OCI-LY7 (cell line): ENCODE data around the gene ARL13B. TPM values are rescaled to one million over a fixed set of nuclear protein-coding genes. Genes with fewer than 3 reads are reported as not detected.

Experiments used
- BruUV-seq: library from RNA; stranded (reverse); fragments of 400-500 nt; replicated peaks from 2 replicates; lab custom pipeline; 2021; lab: Mats Ljungman, UMichigan
- CTCF ChIA-PET: fragments of 300-600 bp; sonication (Branson Sonifier 250); formaldehyde crosslinking; loops from one replicate; lab custom pipeline; 2022; ENCODE audit warnings: antibody characterized with exemption; ENCODE audit not compliant: unreplicated experiment; lab: Charles Lee
- POLR2A ChIA-PET: fragments of 300-600 bp; sonication (Branson Sonifier 250); formaldehyde crosslinking; loops from one replicate; lab custom pipeline; 2022; ENCODE audit warnings: antibody characterized with exemption; lab: Charles Lee
- DNase-seq: peaks from one replicate; pipeline ENCODE4 v3.0.0-alpha.2; 2015; ENCODE audit warnings: low spot score
- H2AFZ ChIP-seq: fragments of 200-600 bp; sonication (generic), shearing (Covaris generic); 2 replicates; pipeline ENCODE4 v1.6.1; 2014; ENCODE audit warnings: mild to moderate bottlenecking, antibody characterized with exemption, low read length, moderate library complexity
- H3K27ac ChIP-seq: fragments of 200-600 bp; sonication (generic); 2 replicates; pipeline ENCODE4 v1.5.1; 2014; ENCODE audit warnings: mixed run types, low read depth, mild to moderate bottlenecking, moderate library complexity, low read length, inconsistent platforms; ENCODE audit not compliant: poor library complexity, severe bottlenecking
- H3K36me3 ChIP-seq: fragments of 200-600 bp; sonication (generic); 2 replicates; pipeline ENCODE4 v1.6.1; 2014; ENCODE audit warnings: mild to moderate bottlenecking, antibody characterized with exemption, low read length, moderate library complexity, mixed read lengths; ENCODE audit not compliant: insufficient read depth
- H3K4me1 ChIP-seq: fragments of 200-600 bp; sonication (generic); 2 replicates; pipeline ENCODE4 v1.5.1; 2014; ENCODE audit warnings: mild to moderate bottlenecking, low read length; ENCODE audit not compliant: insufficient read depth, poor library complexity, severe bottlenecking
- H3K4me2 ChIP-seq: fragments of 200-600 bp; sonication (generic); 2 replicates; pipeline ENCODE4 v1.6.1; 2014; ENCODE audit warnings: mild to moderate bottlenecking, low read length
- H3K4me3 ChIP-seq: fragments of 200-600 bp; sonication (generic); 2 replicates; pipeline ENCODE4 v1.5.1; 2014; ENCODE audit warnings: mild to moderate bottlenecking, low read depth, low read length; ENCODE audit not compliant: poor library complexity, severe bottlenecking
- H3K79me2 ChIP-seq: fragments of 200-600 bp; sonication (generic); 2 replicates; pipeline ENCODE4 v1.6.1; 2016; ENCODE audit warnings: low read depth, mild to moderate bottlenecking, low read length, moderate library complexity, mixed read lengths; ENCODE audit not compliant: insufficient read depth
- H3K9me2 ChIP-seq: fragments of 200-600 bp; sonication (generic); 2 replicates; pipeline ENCODE4 v1.6.1; 2016; ENCODE audit warnings: mild to moderate bottlenecking, low read length, mixed read lengths; ENCODE audit not compliant: insufficient read depth
- H3K9me3 ChIP-seq: fragments of 200-600 bp; sonication (generic); 2 replicates; pipeline ENCODE4 v1.6.1; 2014; ENCODE audit warnings: mild to moderate bottlenecking, mixed run types, low read length, mixed read lengths
- H4K20me1 ChIP-seq: fragments of 200-600 bp; sonication (generic); 2 replicates; pipeline ENCODE4 v1.6.1; 2014; ENCODE audit warnings: mild to moderate bottlenecking, antibody characterized with exemption, low read length, moderate library complexity, mixed read lengths; ENCODE audit not compliant: insufficient read depth
- EZH2phosphoT487 ChIP-seq: fragments of 200-600 bp; sonication (generic); IDR thresholded peaks from 2 replicates; pipeline ENCODE4 v1.6.1; 2018; ENCODE audit warnings: low read depth, borderline replicate concordance, mild to moderate bottlenecking, mixed run types, antibody characterized with exemption, low read length, moderate library complexity, mixed read lengths
- intact Hi-C: fragments of 100-400 bp; cut with micrococcal nuclease; formaldehyde crosslinking; loops from one replicate; pipeline ENCODE4 v1.10.0; 2022; ENCODE audit not compliant: unreplicated experiment
- total RNA-seq, 2 experiments: library from RNA; depleted of rRNA in 1 of 2; stranded (reverse); fragments of >200 nt in 1 of 2; shearing (Covaris generic) in 1 of 2; gene quantifications; 2 replicates each; pipeline ENCODE4 v1.2.3, GENCODE V29; 2014 to 2022
- TF ChIP-seq, protein P1 (sequence below): fragments of 200-600 bp; sonication (generic); conservative IDR thresholded peaks from 2 replicates; pipeline ENCODE4 v1.5.1; 2014; ENCODE audit warnings: mild to moderate bottlenecking, antibody characterized with exemption, low read length, moderate library complexity, mixed read lengths

ARL13B gene
- total RNA-seq, 2 experiments from 2014 or later, result 5.4 to 12.0 TPM

DNA sequence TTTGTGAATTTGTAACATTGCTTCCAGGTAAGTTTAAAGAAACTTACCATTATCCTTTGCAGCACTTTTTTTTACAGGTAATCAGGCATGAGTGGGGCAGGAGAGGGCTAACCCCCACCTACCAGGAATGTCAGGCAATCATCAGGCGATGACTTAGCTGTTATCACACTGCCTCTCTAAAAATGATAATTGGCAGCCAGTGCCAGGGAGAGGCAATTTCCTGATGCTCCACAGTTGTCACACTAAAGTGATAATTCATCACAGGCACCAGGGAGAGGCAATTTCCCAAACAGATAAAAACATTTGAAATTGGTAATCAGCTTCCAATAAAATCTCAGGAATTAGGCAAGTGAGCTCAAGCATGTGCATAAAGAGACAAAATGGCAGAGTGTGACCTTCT lies 109.2 kb downstream of the ARL13B start:
- intact Hi-C loops, result no loop called here
- Histone ChIP-seq H3K27ac (no peak overlapping the region), H4K20me1 (no peaks in the 10 kb centered on the region), H3K4me3 (no peak overlapping the region), H3K4me2 (no peak overlapping the region), H3K9me2 (no peaks in the 10 kb centered on the region), H3K9me3 (no peaks in the 10 kb centered on the region), H3K36me3 (peaks cover 43% of the 10 kb centered on the region), H3K79me2 (no peaks in the 10 kb centered on the region), H2AFZ (no peak overlapping the region), H3K4me1 (no peaks in the 10 kb centered on the region)
- no peak for TF ChIP-seq EZH2phosphoT487
- TF ChIP-seq, protein P1, sequence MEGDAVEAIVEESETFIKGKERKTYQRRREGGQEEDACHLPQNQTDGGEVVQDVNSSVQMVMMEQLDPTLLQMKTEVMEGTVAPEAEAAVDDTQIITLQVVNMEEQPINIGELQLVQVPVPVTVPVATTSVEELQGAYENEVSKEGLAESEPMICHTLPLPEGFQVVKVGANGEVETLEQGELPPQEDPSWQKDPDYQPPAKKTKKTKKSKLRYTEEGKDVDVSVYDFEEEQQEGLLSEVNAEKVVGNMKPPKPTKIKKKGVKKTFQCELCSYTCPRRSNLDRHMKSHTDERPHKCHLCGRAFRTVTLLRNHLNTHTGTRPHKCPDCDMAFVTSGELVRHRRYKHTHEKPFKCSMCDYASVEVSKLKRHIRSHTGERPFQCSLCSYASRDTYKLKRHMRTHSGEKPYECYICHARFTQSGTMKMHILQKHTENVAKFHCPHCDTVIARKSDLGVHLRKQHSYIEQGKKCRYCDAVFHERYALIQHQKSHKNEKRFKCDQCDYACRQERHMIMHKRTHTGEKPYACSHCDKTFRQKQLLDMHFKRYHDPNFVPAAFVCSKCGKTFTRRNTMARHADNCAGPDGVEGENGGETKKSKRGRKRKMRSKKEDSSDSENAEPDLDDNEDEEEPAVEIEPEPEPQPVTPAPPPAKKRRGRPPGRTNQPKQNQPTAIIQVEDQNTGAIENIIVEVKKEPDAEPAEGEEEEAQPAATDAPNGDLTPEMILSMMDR, result no peak
- ChIA-PET CTCF (no interaction called here), POLR2A (interaction anchor here (1.1 kb wide), 1 partner anchor 26 kb away, joined by 4 read pairs; the partner anchor contains the start of genes DHFR2 and NSUN3)
- no peak for DNase-seq
- BruUV-seq, result no TSS peak

DNA sequence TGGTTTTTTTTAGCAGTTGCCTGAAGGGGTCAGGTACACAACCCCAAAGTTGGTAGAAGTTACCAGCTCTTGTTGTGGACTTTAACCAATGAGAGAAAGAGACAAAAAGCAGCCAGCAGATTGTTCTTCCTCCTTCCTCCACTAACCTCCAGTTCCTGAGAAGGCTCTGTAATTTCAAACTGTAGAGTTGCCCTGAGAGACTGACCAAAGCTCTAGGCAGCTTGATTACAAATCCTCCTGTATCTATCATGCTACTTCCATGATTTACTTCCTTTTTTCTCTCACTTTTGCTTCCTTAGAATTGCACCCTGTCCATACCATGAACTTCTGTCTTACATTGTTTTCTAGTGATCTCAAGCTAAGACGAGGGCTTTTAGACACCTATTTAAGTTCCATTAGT lies 112.1 kb downstream of the ARL13B start:
- ChIA-PET CTCF (no interaction called here), POLR2A (interaction anchor here (0.8 kb wide), 1 partner anchor 10 kb away, joined by 6 read pairs; no protein-coding TSS in a partner anchor)
- Histone ChIP-seq H3K79me2 (no peaks in the 10 kb centered on the region), H3K4me3 (no peak overlapping the region), H3K9me3 (no peaks in the 10 kb centered on the region), H3K9me2 (no peaks in the 10 kb centered on the region), H3K4me1 (no peaks in the 10 kb centered on the region), H4K20me1 (no peaks in the 10 kb centered on the region), H2AFZ (no peak overlapping the region), H3K36me3 (peaks cover 41% of the 10 kb centered on the region), H3K27ac (no peak overlapping the region), H3K4me2 (no peak overlapping the region)
- intact Hi-C loops, result no loop called here
- BruUV-seq, result no TSS peak
- DNase-seq, result no peak
- TF ChIP-seq, protein P1, result no peak
- no peak for TF ChIP-seq EZH2phosphoT487

DNA sequence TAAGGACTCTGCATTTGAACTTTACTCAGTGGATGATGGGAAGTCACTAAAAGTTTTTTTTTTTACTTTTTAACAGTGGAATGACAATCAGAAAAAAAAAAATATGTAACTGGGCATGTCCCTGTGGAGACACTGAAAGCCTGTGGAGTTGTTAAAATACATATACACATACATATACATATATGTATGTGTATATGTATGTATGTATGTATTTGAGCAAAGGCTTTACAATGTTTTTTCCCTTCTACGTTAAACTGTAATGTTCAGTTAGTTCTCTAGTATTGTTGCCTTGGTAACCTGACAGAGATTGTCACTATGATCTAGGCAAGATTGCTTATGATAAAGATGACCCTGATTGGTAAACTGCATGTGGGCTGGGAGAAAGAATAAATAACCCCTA lies 113.2 kb downstream of the ARL13B start:
- Histone ChIP-seq H3K9me2 (no peaks in the 10 kb centered on the region), H3K36me3 (peaks cover 48% of the 10 kb centered on the region), H3K9me3 (no peaks in the 10 kb centered on the region), H3K4me2 (no peak overlapping the region), H3K79me2 (no peaks in the 10 kb centered on the region), H3K27ac (no peak overlapping the region), H3K4me1 (no peaks in the 10 kb centered on the region), H3K4me3 (no peak overlapping the region), H2AFZ (no peak overlapping the region), H4K20me1 (no peaks in the 10 kb centered on the region)
- BruUV-seq, result no TSS peak
- ChIA-PET POLR2A (no interaction called here), CTCF (no interaction called here)
- no peak for DNase-seq
- intact Hi-C loops, result no loop called here
- no peak for TF ChIP-seq EZH2phosphoT487
- TF ChIP-seq, protein P1, result no peak
